Osteocyte (in vitro differentiated cells): ENCODE data around the gene GPR61. TPM values are rescaled to one million over a fixed set of nuclear protein-coding genes. Genes with fewer than 3 reads are reported as not detected.

Source experiments
- DNase-seq: peaks from one replicate; pipeline ENCODE4 v3.0.0; 2021; ENCODE audit warnings: mixed read lengths; ENCODE audit not compliant: unreplicated experiment; ENCODE audit errors: extremely low spot score
- H3K27ac Mint-ChIP-seq: one replicate; pipeline ENCODE4 v1.8.0; 2021; ENCODE audit warnings: mild to moderate bottlenecking, mixed read lengths; ENCODE audit not compliant: unreplicated experiment
- H3K27me3 Mint-ChIP-seq: one replicate; pipeline ENCODE4 v1.8.0; 2021; ENCODE audit warnings: mixed read lengths; ENCODE audit not compliant: unreplicated experiment
- H3K36me3 Mint-ChIP-seq: one replicate; pipeline ENCODE4 v1.8.0; 2021; ENCODE audit warnings: mixed read lengths; ENCODE audit not compliant: unreplicated experiment
- H3K4me1 Mint-ChIP-seq: one replicate; pipeline ENCODE4 v1.8.0; 2021; ENCODE audit warnings: mixed read lengths; ENCODE audit not compliant: unreplicated experiment
- H3K4me3 Mint-ChIP-seq: one replicate; pipeline ENCODE4 v1.8.0; 2021; ENCODE audit warnings: mild to moderate bottlenecking, moderate library complexity, mixed read lengths; ENCODE audit not compliant: unreplicated experiment
- H3K9me3 Mint-ChIP-seq: one replicate; pipeline ENCODE4 v1.8.0; 2021; ENCODE audit warnings: mixed read lengths; ENCODE audit not compliant: unreplicated experiment
- total RNA-seq: library from RNA; stranded (reverse); gene quantifications from 2 replicates; pipeline ENCODE4 v1.2.1, GENCODE V29; 2021
- TF ChIP-seq, protein P1 (sequence below): fragments of 200-600 bp; sonication (generic); IDR thresholded peaks from 2 replicates; pipeline ENCODE4 v1.5.0; 2021; ENCODE audit warnings: antibody characterized with exemption, mild to moderate bottlenecking, moderate library complexity

Gene GPR61
- total RNA-seq, 1 donor from 2014 or later, result not detected

DNA sequence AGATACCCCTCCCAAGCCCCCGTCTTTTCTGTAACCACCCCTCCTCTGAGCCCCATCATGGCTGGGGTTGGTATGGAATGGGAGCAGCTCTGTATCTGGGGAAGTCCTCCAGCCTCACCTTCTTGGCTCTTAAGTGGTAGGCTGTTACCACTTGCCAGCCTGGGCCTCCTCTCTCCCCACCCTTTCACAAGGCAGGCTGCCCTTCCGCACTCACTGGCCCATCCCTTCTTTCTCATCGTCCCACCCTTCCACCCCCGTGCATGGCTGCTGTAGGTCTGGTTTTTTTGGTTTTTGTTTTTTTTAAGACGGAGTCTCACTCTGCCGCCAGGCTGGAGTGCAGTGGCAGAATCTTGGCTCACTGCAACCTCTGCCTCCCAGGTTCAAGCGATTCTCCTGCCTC, 40.6 kb upstream of the GPR61 start:
- H3K4me3 Mint-ChIP-seq, result no peak overlapping the region
- peaks cover 9% of the 10 kb centered on the region for H3K36me3 Mint-ChIP-seq
- no peak for DNase-seq
- H3K27ac Mint-ChIP-seq, result no peak overlapping the region
- TF ChIP-seq, protein P1, sequence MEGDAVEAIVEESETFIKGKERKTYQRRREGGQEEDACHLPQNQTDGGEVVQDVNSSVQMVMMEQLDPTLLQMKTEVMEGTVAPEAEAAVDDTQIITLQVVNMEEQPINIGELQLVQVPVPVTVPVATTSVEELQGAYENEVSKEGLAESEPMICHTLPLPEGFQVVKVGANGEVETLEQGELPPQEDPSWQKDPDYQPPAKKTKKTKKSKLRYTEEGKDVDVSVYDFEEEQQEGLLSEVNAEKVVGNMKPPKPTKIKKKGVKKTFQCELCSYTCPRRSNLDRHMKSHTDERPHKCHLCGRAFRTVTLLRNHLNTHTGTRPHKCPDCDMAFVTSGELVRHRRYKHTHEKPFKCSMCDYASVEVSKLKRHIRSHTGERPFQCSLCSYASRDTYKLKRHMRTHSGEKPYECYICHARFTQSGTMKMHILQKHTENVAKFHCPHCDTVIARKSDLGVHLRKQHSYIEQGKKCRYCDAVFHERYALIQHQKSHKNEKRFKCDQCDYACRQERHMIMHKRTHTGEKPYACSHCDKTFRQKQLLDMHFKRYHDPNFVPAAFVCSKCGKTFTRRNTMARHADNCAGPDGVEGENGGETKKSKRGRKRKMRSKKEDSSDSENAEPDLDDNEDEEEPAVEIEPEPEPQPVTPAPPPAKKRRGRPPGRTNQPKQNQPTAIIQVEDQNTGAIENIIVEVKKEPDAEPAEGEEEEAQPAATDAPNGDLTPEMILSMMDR, result no peak
- H3K4me1 Mint-ChIP-seq, result peaks cover 31% of the 10 kb centered on the region
- no peaks in the 10 kb centered on the region for H3K9me3 Mint-ChIP-seq
- no peaks in the 10 kb centered on the region for H3K27me3 Mint-ChIP-seq

DNA sequence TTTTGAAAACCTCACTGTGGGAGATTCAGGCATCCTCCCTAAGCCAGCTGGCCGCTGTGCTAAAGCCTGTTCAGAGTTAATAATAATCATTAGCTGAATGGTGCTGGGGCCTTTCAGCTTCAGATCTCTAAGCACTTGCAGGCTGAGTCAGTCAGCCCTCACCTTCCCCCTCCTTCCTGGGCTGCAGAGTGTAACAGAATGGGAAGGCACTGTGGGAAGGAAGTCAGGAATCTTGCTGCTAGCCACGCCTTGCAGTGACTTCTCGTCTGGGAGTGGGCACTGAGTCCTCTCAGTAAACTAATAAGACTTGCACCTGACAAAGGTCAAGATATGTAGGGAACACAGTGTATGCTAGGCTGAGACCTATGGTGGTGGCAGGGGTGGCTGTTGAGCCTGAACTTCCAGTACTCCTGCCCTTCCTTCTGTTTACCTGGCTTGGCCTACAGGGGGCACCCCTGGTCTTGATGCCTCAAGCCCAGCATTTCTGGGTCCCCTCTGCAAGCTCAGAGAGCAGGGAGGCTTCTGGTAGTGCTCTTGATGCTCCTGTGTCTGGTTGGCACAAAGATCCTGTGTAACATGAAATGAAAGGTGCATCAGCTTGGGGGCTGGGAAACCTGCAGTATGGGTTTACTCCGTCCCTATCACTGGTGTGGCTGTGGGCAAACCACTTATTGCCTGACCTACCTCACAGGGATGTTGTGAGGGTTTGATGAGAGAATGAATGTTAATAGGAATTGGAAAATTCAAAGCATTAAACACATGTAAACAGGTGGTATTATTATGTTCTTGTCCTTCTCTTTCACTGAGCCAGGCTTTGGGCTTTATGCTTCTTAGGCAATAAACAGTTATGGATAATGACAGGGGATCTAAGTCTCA, 39.8 kb upstream of the GPR61 start:
- Mint-ChIP-seq H3K4me1 (peaks cover 23% of the 10 kb centered on the region), H3K27ac (no peak overlapping the region), H3K4me3 (no peak overlapping the region), H3K9me3 (no peaks in the 10 kb centered on the region), H3K36me3 (peaks cover 9% of the 10 kb centered on the region), H3K27me3 (no peaks in the 10 kb centered on the region)
- TF ChIP-seq, protein P1, result peak; percentile 51
- DNase-seq, result no peak

DNA sequence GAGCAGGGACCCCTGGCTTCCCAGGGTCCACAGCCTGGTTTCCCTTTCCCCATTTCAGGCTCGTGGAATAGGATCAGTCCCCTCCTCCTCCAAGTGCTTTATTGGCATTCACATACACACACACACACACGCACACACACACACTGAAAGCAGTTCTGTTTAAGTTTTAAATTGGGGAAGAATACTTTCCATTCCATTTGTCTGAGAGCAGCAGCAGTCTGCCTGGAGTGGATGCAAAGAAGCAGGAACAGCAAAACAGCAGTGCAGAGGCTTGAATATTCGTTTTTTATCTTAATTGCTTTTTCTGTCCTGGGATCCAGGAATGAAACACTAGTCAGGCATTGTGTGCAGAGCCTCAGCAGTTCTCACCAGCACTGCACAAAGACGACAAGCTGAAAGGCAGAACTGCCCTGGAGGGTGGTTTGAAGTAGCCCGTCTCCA, 38.7 kb upstream of the GPR61 start:
- Mint-ChIP-seq H3K27ac (peak overlapping the region; percentile 8), H3K4me1 (peaks cover 13% of the 10 kb centered on the region), H3K4me3 (no peak overlapping the region), H3K9me3 (no peaks in the 10 kb centered on the region), H3K36me3 (peaks cover 8% of the 10 kb centered on the region), H3K27me3 (no peaks in the 10 kb centered on the region)
- TF ChIP-seq, protein P1, result no peak
- DNase-seq, result no peak

DNA sequence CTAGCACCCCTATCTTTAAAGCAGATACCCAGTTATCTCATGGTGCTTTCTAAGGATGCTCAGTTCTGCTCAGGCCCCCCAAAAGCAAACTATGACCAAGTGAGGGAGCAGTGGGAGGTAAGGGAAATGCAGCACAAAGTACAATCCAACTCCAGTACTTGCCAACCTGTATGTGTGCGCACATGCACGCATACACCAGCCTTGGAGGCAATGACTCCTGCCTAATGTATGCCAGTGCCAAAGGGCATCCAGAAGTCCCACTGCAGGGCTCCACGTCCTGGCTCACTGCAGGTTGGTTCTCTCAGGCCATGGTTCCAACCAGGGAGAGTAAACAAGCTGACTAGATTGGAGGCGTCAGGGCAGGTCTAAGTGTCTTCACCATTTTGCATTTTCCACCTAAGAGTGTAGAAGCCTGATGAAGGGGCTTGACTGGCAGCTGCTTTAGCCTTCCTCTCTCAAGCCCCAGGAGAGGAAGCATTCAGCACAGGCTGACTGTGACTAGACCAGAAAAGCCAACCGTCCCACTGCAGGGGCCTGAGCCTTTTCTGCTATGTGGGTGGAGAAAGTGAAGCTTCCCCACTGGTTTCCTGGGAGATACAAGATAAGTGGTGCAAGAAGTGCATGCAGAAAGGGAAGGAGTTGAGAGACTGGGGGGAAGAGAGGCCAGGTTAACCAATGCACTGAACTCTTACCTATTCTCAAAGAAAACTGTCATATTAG, 37.9 kb upstream of the GPR61 start:
- DNase-seq, result no peak
- no peaks in the 10 kb centered on the region for H3K27me3 Mint-ChIP-seq
- TF ChIP-seq, protein P1, result no peak
- peaks cover 3% of the 10 kb centered on the region for H3K36me3 Mint-ChIP-seq
- H3K4me1 Mint-ChIP-seq, result peaks cover 13% of the 10 kb centered on the region
- H3K4me3 Mint-ChIP-seq, result no peak overlapping the region
- H3K27ac Mint-ChIP-seq, result no peak overlapping the region
- no peaks in the 10 kb centered on the region for H3K9me3 Mint-ChIP-seq

DNA sequence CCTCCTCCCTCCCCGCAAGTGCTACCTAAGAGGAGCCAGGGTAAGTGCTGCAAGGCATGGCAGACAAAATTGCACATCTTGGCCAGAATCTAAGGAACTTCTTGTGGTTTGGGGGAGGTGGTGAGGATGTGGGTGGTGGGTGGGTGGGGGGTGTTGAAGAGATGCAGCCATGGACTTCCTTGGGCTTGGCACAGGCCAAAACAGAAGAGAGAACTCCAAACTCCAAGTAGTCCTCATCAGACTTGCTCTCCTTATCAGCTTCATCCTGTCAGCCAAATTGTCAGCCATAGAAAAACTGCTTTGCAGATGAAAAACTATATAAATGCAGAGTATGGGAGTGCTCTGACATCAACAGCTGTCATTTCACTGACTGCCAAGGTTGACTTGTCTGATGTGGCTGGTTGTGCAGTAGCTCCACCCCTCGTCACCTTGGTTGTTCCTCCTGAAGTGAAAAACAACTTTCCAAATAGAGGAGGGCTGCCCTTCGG, 37.3 kb upstream of the GPR61 start:
- TF ChIP-seq, protein P1, result no peak
- Mint-ChIP-seq H3K4me3 (no peak overlapping the region), H3K9me3 (no peaks in the 10 kb centered on the region), H3K4me1 (peaks cover 13% of the 10 kb centered on the region), H3K36me3 (peaks cover 3% of the 10 kb centered on the region), H3K27ac (no peak overlapping the region), H3K27me3 (no peaks in the 10 kb centered on the region)
- no peak for DNase-seq
